Muscle of back (tissue), 13 donors: Measurements from ENCODE around the gene NAA40. TPM values are rescaled to one million over a fixed set of nuclear protein-coding genes. Genes with fewer than 3 reads are reported as not detected.

ENCODE experiments used
- DNase-seq, 3 donors: peaks; one replicate each; pipeline versions ENCODE4 v3.0.0 to v3.0.0-alpha.2; 2013
- long read RNA-seq, 9 donors: transcript quantifications; one replicate each; lab custom pipeline, GENCODE V29; 2026
- polyA plus RNA-seq, 10 donors: library from polyadenylated mRNA; unstranded; fragments of 120-200 nt; gene quantifications; one replicate each; pipeline ENCODE4 v1.2.1, GENCODE V29; 2013; ENCODE audit not compliant: insufficient read length in 10 of 10

The NAA40 gene
- polyA plus RNA-seq, result 10 to 100 TPM; 13.3 to 23.6 (median 15.4) TPM
- long read RNA-seq, donor 1, partial matches to known transcripts, result 0 of 1 reads
- long read RNA-seq, donor 1, other reads (novel, unspliced or antisense), result 0 of 1 reads
- long read RNA-seq, donor 2, partial matches to known transcripts, result 0 of 3 reads
- long read RNA-seq, donor 2, other reads (novel, unspliced or antisense), result 0 of 3 reads
- long read RNA-seq, donor 3, result 0 reads
- long read RNA-seq, donor 4, full-length matches to known transcripts, result 3 of 3 reads
- long read RNA-seq, donor 4, partial matches to known transcripts, result 0 of 3 reads
- long read RNA-seq, donor 4, other reads (novel, unspliced or antisense), result 0 of 3 reads
- long read RNA-seq, donor 5, partial matches to known transcripts, result 0 of 3 reads
- long read RNA-seq, donor 5, other reads (novel, unspliced or antisense), result 0 of 3 reads
- long read RNA-seq, donor 6, transcript NAA40-202 (8 exons, 3,664 nt), result major isoform, 5 of 6 reads
- long read RNA-seq, donor 6, partial matches to known transcripts, result 0 of 6 reads
- long read RNA-seq, donor 6, other reads (novel, unspliced or antisense), result 0 of 6 reads
- long read RNA-seq, donor 7, partial matches to known transcripts, result 9 of 12 reads
- long read RNA-seq, donor 7, other reads (novel, unspliced or antisense), result 0 of 12 reads
- long read RNA-seq, donor 8, result 0 reads
- long read RNA-seq, donor 9, result 0 reads

DNA sequence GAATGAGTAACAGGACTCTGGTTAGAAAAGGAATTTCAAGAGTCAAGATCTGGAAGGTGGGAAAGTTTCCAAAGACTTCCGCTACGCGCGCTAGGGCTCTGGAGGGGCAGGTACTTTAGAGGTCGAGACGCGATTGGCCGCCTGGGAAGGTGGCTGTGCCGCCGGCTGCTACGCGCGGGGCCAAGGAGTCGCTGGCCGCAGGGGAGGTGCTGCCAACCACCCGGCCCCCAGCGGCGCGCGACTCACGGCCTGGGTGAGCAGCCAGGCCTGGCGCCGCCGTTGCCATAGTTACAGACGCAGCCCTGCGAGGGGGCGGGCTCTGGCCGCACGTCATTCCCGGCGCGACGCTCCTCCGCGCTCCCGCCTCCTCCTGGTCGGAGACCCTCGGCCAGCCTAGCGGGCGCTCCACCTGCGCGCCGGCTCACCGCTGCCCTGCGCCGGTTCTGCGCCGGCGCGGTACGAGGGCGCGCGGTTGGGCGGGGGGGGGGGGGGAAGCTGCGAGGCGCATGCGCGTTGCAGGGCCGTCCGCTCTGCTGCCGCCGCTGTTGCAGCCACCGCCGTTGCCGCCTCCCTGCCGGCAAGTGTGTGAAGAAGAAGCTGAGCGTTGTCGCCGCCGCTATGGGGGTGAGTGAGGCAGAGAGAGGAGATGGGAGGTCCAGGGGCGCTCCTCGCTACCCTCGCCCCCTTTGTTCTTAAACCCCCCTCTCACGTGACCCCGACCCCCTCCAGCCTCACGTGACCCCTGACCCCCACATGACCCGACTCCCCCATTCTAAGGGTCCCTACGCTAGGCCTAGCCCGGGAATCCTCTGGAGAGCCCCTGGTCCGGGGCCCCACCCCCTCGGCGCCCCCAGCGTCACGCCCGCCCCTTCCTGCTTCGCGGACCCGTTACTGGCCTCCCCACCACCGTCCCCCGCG lies at the start of gene NAA40:
NAA40 (plus strand) TSS at position 524 of the 918 bp plus-strand sequence; CDS start at position 619, 95 bp downstream.
- DNase-seq, result peak; percentile 92 to 97 (median 93)

DNA sequence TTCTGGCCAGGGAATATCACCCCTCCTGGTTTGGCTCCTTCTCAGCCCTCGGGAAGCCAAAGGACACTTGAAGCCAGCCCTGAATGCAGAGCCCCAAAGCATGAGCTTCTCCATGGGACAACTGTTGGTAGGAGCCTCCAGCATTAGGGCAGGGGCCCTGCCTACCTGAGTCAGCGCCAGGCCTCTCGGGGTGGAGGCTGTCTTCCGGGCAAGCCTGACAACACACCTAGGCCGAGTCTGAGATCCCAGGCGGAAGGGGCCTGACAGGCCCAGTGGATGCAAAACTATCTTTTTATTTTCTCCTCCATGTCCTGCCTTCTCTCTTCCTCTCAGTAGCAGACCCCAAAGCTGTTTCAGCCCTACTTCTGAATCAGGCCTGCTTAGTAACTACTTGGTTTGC lies 49.5 kb upstream of the NAA40 start:
- no peak for DNase-seq

DNA sequence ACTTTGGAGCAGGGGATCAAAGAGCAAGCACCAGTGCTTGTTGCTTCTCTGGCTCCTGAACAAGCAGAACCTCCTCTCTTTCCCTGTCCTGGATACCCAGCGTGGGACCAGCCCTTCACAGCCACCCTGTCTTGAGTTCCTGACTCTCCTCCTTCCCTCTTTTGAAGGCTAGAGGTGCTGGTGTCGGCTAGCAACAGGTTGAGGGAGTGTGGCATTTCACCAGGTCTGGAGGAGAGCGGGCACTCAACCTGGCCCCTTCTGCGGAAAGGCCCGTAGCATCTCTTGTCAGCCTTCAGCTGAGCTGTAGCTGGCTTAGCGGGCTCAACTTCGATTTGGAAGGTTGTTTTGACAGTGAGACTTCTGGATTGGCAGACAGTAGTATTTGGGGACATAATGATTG lies 48.4 kb upstream of the NAA40 start:
- DNase-seq, result no peak

DNA sequence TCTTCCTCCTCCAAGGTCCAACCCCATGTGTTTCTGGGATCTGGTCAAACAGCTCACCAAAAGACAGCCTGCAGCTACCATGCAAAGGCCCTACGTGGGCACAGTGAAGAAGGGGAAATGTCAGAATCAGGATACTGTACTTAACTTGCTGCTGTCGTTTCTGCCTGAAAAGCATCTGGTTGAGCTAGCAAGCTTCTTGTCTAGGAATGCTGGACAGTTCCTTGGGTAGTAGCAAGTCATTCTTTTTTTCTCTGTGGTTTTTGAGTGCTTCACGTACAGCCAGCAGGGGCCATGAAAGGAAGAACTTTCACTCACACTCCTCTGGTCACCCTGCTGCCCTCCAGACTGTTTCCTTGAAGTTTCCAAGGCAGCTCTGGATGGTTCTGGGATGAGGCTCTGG lies 46.6 kb upstream of the NAA40 start:
- no peak for DNase-seq

DNA sequence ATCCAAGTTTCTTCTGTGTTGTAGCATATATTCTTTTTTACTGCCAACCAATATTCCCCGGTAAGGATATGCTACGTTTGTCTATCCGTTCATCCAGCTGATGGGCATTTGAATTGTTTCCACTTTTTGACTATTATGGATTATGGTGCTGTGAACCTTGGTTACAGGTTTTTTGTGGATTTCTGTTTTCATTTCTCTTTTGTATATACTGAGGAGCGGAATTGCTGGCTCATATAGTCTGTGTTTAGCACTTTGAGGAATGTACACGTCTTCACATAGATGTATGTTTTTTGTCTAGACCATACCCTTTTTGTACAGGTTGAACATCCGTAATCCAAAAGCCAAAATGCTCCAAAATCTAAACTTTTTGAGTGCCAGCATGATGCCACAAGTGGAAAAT lies 45.4 kb upstream of the NAA40 start:
- DNase-seq, result no peak

DNA sequence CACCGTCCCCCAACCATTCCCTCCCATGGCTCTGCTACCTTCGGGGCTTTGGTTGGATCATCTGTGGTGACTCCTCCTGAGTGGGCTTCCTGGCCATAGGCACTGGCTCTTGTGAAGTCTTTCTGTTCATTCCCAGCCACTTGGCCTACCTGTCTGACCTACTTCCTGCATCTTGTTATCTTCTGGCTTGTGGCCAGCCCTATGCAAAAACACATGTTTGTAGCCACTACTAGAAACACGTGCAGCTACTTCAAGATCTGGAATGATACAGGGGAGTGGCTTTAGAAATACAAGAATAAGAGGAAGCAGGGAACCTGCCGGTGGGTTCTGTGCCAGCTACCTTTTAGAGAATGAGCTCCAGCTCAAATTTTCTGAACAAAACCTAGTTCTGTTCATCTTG lies 42.7 kb upstream of the NAA40 start:
- no peak for DNase-seq

DNA sequence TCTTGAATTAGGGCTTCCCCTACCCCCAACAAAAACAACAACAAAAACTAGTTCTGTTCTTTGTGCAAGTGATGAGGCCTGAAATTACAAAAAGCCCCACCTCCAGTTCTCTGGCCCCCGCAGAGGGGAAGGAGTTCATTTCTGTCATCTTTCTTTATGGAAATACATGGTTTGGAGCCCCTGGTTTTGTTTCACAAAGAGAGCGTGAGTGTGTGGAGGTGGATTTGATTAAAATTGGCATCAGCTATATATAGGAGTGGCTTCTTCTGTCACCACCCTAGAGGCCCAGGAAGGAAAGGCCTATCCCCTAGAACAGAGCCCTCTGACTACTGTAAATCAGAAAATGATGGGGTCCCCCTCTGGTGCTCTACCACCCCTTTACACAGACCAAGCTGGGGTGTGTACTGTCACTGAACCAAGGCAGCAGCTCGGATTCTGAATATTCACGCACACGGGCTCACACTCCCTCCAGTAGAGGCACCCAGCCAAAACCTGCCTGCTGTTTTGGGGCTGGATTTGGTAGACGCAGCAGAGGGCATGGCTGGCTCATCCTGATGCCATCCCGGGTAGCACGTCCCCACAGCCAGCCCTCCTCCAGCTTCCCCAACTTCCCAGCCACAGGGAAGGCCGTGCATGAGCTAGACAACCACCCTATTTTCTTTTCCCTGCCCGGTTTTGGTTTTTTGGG lies 41.2 kb upstream of the NAA40 start:
- no peak for DNase-seq

DNA sequence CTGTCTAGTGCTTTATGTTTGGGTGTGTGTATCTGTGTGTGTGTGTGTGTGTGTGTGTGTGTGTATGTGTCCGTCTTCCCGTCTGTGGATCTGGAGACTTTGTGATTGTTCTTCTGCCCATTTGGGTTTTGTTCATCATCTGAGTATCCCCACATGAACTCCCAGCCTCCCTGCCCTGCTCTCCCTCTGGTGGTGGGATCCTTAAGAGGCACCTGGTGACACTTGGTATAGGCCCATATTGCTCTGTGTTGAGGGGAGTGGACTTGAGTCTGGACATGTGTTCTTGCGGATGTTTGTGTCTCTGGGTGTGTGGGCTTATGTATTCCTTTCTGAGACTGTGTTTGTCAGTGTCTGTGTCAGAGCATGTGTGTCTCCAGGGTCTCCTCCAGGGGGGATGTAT lies 37.1 kb upstream of the NAA40 start:
- no peak for DNase-seq

DNA sequence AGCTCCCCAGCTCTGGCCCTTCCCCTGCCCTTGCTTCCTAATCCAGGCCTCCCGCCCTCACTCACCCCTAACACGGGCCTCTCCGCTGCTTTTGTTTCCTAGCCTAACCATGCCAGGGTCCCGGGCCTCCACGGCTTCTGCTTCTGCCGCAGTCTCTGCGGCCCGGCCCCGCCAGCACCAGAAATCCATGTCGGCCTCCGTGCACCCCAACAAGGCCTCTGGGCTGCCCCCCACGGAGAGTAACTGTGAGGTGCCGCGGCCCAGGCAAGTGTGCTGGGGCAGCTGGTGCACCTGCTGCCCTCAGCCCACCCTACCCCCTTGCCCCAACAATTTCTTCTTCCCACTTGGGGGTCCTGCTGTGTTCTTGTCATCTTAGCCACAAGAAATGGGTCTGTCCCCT lies 34.9 kb upstream of the NAA40 start:
- DNase-seq, result no peak

DNA sequence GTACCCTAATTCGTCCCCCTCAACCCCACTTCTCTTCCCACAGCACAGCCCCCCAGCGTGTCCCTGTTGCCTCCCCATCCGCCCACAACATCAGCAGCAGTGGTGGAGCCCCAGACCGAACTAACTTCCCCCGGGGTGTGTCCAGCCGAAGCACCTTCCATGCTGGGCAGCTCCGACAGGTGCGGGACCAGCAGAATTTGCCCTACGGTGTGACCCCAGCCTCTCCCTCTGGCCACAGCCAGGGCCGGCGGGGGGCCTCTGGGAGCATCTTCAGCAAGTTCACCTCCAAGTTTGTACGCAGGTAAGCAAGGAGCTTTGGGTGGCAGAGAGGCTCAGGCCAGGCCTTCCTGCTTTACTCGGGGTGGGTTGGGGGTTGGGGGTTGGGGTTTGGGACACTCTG lies 34.1 kb upstream of the NAA40 start:
- DNase-seq, result no peak

DNA sequence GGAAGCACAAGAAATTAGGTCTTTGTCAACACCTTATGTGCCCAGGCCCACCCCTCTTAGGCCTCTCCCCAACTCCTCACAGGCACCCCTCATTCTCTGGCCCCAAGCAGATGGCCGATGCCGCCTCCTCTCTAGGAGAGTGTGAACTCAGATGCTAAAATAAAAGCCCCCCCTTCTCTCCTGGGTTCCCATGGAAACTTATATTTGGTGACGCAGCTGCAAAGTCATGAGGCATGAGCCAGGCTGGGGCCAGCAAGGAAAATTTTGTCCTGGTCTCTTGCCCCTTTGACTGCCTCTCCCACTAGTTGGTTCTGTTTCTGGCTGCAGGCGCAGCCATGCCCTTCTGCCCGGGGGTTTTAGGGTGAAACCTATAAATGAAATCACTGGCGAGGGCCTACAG lies 33.6 kb upstream of the NAA40 start:
- DNase-seq, result no peak

DNA sequence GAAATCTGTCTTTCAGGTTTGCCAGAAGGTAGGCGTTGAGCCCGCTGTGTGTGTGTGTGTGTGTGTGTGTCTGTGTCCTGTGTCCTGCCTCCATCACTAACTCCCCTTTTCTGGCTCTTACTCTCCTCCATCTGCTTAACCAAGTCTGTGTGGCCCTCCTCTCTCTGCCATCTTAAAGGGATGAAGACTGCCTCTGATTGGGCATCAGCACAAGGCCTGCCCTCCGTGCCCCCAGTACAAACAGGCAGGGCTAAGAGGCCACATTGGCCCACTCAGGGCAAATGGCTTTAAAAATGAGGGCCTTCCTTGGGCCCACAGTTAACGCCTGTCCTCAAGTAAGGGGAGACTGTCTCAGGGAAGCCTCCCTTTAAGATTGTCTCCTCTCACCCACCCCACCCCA lies 32.7 kb upstream of the NAA40 start:
- DNase-seq, result no peak

DNA sequence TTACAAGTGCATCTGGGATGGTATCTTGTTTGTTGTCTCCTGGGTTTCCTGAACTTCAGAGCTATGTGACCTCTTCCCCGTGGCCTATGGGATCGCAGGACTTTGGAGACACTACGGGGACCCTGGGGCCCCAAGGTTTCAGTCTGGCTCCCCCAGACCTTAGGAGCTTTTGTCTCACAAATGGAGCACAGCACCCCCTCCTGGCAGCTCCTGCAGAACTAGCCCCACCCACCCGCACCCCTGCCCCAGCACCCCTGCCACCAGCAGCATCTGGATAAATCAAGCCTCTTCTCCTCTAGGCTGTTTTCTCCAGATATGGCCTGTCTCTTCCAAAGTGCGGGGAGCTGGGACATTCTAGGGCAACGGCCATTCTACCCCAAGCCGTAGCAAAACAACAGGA lies 32.2 kb upstream of the NAA40 start:
- DNase-seq, result no peak

DNA sequence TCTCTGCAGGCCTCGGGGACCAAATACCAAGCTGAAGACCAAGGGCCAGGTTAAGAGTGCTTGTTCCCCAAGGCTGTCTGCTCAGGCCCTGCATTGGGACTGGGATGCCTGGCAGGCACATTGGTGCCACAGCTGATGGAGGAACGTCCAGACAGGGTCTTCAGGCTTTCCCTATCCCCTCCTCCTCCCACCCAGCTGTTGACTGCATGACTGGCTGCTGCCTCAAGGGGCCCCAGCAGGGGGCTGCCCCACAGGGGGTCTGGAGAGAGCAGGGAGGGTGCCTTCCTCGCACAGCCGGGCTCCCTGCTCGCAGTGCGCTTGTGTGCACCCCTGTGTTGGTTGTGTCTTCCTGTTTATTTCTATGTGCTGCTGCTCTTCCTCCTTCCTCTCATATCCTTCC lies 31.7 kb upstream of the NAA40 start:
- DNase-seq, result no peak

DNA sequence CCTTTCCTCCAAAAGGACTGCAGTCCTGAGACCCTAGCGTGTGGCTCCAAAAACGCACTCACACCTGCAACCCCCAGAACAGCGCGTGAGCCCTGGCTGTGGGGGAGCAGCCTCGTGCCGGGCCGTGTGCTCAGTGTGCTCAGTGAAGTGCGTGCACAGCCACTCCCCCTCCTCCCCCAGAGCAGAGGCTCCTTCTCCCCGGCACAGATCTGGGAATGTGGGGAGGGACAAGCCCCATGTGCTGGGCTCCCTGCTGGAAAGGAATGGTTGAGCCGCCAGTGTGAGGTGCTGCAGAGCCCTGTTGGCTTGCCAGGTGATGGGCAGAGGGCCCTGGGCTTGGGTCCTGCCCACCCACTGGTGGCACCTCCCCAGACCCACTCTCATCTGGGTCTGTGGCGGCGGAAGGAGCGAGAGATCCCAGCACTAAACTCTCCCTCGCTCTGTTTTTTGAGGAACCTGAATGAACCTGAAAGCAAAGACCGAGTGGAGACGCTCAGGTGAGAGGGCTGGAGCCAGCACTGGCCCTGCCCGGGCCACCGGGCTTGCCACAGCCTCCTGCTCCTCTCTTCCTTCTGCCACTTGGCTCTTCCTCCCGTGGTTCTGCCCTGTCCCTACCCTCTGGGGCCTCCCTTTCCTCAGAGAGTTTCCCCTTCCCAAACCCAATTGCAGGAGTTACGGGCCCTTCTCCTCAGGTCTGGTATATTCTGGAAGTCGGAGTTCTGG lies 30.8 kb upstream of the NAA40 start:
- DNase-seq, result no peak

DNA sequence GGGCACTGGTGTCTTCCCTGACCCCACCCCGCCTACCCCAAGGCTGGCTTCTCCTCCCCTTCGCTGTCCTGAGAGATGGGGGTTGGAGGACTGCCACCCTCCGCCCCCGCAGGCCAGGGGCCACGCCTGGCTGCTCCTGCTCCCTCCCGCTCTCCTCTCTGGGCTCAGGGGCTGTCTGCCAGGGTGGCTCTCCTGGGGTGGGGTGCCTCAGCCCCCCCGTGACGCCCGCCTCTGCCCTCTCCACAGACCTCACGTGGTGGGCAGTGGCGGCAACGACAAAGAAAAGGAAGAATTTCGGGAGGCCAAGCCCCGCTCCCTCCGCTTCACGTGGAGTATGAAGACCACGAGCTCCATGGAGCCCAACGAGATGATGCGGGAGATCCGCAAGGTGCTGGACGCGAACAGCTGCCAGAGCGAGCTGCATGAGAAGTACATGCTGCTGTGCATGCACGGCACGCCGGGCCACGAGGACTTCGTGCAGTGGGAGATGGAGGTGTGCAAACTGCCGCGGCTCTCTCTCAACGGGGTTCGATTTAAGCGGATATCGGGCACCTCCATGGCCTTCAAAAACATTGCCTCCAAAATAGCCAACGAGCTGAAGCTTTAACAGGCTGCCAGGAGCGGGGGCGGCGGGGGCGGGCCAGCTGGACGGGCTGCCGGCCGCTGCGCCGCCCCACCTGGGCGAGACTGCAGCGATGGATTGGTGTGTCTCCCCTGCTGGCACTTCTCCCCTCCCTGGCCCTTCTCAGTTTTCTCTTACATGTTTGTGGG lies 30.0 kb upstream of the NAA40 start:
- peak in 1 of 3 donors; percentile 74 for DNase-seq

DNA sequence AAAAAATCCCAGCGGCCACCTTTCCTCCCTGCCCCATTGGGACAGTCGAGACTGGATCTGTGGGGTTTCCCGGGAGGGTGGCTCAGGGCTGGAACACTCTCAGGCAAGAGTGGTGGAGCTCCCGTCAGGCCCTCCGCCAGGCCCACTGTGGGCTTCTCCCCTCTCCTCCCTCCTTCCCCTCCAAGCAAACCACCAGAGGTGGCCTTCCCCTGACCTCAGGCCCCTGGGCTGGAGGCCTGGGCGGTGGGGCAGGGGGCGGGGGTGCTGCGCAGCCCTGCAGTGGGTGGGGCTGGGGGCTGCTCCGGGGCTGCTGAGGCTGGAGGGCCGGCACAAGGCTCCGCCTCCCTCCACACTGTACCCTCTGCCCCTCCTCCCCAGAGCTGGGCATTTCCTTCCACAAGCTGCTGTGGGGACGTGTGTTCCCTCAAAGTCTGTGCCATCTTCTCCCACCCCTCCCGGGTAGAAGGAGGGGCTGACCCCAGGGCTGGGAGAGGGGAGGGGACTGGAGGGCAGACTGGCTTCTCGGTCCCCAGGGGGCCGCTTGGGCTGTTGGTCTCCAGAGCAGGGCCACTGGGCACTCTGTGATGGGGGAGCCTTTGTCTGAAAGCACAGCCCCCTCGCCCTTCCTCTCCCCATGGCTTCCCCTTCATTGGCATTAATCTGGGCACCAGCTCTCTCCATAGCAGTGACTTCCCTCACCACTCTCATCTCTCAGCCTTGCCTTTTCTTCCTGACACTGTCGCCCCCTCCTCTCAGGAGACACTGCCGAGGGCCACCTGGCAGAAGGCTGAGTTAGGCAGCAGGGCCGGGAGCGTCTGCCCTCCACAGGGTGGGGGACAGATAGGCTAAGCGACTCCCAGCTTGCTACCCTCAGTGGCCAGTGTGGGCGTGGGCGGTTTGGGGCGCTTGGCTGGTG lies 29.0 kb upstream of the NAA40 start:
- DNase-seq, result no peak

DNA sequence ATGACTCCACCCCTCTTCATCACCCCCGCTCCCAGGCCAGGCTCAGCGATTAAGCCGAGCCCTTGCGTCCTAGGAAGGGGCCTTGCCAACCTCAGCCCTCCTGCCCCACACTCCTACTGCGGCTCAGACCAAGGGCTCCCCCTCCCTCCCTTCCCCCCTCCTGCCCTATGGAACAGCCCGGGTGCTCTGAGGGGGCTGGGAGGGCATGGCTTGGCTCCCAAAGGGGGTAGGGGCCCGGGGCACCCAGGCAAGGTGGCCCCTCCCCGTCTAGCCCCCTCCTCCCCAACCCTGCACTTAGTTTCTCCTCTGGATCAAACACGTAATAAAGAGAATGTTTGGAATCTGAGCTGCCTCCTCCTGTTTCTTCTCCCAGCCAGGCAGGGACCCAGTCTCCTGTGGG lies 28.1 kb upstream of the NAA40 start:
- no peak for DNase-seq

DNA sequence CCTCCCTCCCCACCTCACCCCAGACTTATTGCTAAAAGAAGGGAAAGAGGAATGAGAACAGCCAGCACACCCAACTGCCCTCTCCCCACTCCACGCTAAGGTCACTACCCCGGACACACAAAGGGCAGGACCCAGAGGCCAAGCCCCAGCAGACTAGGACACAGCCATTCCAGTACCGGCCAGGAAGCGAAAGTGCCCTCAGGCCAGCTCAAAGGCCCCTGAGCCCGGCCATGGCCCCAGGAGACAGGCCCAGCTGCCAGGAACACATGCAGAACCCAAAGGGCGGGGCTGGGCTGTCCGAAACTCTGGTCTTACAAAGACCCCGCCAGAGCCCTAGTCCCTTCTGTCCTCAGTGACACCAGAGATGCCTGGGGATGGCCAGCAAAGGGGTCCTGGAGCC lies 27.4 kb upstream of the NAA40 start:
- DNase-seq, result no peak
